IPS-NIHi11 (cell line): Measurements from ENCODE around the gene AHSG.
"Not testable (repeated sequence)": the region's sequence is repeated elsewhere in the genome, so short reads cannot be mapped to it uniquely, and the experiment has no call there.

Experiments used
- DNase-seq: peaks from one replicate; pipeline ENCODE4 v3.0.0; 2012; ENCODE audit warnings: mixed read lengths, low spot score

Gene AHSG, protein sequence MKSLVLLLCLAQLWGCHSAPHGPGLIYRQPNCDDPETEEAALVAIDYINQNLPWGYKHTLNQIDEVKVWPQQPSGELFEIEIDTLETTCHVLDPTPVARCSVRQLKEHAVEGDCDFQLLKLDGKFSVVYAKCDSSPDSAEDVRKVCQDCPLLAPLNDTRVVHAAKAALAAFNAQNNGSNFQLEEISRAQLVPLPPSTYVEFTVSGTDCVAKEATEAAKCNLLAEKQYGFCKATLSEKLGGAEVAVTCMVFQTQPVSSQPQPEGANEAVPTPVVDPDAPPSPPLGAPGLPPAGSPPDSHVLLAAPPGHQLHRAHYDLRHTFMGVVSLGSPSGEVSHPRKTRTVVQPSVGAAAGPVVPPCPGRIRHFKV

DNA sequence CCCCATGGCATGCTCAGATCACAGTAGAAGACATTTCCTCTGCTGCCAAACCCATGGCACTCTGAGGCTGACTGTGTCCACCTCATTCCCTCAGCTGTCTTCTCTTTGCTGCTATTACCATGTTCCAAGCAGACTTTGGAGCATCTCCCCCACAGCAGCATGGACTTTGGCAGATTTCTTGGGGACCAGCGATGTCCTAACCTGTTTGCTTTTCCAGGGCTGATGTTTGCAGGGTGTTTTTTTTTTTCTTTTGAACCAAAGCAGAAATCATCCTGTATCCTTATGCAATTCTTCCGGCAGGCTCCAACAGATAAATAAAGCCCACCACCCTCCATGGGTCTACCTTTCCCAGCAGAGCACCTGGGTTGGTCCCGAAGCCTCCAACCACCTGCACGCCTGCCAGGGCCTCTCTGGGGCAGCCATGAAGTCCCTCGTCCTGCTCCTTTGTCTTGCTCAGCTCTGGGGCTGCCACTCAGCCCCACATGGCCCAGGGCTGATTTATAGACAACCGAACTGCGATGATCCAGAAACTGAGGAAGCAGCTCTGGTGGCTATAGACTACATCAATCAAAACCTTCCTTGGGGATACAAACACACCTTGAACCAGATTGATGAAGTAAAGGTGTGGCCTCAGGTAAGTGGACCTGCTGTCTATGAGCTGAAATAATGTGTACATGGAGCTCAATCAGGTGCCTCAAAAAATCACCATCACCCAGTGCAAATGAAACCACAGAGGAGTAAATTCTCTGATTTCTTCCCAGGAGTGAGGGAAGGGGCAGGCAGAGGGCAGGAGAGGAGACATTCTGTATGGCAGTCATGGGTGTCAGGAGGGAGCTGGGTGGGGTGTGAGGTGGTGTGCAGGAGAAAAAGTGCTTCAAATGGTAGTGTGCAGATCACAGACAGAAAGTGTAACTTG, at the start of gene AHSG:
TSS of gene AHSG (plus strand) at position 340 of the 916 bp plus-strand sequence. CDS start at position 422, 82 bp downstream.
- no peak for DNase-seq

- DNase-seq: no peak
These were observed 48.3 kb upstream of the AHSG start for GRCh38 chr3:186564586-186564985.

GRCh38 chr3:186566772-186567071, 46.1 kb upstream of the AHSG start:
- DNase-seq: no peak

DNA sequence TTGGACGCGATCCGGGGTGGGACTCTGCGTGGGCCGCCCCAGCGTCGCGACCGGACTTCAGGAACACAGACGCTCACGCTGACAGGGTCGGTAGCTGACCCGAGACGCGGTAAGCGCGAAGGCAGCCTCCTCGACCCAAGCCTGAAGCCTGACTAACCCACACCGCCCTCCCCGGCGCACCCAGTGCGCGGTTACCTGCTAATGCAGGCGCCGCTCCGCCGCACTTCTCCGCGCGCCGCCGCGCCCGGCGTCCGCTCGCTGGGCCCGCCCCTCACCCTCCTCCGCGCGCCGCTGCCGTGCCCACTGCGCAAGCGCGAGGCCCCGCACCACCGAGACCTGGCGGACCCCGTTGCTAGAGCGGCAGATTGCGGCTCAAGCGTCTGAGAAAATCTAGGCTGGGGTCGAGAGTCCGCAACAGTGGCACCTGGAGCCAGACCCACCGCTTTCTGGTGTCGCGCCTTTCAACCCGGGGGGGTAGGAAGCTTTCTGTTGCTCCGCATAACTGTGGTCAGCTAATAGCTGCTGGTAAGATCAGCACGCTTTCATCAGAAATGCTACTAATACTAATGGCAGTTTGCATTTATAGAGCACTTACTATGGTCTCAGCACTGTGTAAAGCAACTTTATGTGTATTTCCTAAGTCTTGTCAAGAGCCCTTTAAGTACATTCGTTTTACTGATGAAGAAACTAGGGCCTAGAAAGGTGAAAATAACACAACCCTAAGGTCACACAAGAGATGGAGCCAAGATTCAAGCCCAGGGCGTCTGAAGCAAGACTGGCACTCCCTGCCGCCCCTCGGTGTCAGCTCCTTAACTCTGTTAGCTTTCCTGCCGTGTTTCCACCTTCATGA, 45.6 kb upstream of the AHSG start, which contains the start of gene TBCCD1:
TSS of gene TBCCD1 (minus strand) at position 268 of the 850 bp plus-strand sequence. CDS start 3,010 bp downstream, outside the sequence.
- DNase-seq: peak; percentile 92

- DNase-seq: not testable (repeated sequence)
These were observed 43.5 kb upstream of the AHSG start for GRCh38 chr3:186569361-186569760.

DNA sequence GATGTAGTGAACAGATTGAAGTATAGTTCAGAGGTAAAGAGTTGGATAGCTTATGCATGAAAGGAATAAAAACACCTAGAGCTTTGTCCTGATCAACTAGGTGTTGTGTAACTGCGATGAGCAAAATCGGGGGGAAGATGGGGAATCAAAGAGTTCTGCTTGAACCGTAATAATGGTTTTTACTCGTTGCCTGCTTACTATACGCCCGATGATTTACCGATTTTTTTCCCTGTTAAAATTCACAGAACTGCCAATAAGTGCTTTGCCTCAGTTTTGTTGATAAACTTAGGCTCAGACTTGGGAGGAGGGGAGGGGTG, 43.1 kb upstream of the AHSG start:
- DNase-seq: no peak

GRCh38 chr3:186570096-186570940, 42.5 kb upstream of the AHSG start, which contains the start of gene DNAJB11:
DNAJB11 (plus strand) TSS chr3:186570720; CDS start chr3:186570898, 178 bp downstream.
- peak; percentile 100 for DNase-seq

DNA sequence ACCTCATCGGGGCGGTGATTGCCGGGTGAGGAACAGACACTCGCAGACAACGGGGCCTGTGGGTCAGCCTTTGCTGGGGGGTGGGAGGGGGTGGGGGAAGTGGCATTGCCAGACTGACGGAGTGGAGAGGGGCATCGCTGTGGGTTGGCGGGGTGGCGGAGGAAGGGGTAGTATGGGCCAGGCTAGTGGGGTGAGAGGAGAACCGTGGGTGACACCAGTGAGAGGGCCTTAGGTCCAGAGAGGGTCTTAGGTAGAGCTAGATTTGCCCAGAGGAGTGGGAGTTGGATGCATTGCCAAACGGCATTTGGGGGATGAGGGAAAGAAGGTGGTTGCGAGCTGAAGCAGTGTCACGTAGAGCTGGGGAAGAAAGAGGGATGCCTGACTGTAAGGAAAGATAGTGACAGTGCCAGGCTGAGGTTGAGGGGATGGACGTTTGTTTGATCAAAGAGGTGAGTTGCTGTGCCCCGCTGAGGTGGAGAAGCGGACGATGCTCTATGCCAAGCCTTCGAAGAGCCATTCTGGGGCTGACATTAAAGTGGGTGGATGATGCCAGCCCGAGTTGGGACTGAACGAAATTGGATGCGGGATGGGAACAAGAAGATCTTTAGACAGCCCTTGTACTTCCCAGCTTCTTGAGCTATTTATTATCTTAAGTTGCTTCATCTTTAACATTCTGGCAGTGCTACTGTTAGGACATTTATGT, 41.8 kb upstream of the AHSG start:
- DNase-seq: no peak

DNA sequence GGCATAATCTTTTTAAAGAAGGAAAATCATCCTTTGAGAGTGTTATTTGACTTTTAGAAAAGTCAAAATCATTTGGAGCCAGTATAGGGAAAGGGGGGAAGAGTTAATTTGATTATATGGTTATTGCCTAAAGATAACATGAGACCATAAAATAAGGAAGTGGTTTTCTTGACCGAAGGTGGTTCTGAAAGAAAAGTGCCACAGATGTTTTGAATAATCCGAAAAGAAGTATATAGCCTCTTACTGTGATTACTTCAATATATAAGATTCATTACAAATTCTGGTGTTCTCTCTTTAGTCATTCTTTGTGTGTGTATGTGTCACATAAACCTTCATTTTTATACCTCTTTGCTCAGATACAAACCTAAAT, 41.2 kb upstream of the AHSG start:
- no peak for DNase-seq

GRCh38 chr3:186577521-186577920, 35.3 kb upstream of the AHSG start:
- DNase-seq: no peak

- no peak for DNase-seq
These were observed 32.1 kb upstream of the AHSG start for GRCh38 chr3:186580785-186581184.

GRCh38 chr3:186582541-186582940, 30.3 kb upstream of the AHSG start:
- DNase-seq: no peak

GRCh38 chr3:186583831-186584230, 29.0 kb upstream of the AHSG start:
- DNase-seq: no peak

- DNase-seq: not testable (repeated sequence)
These were observed 26.6 kb upstream of the AHSG start for GRCh38 chr3:186586245-186586644.

GRCh38 chr3:186587183-186587582, 25.7 kb upstream of the AHSG start:
- DNase-seq: no peak

DNA sequence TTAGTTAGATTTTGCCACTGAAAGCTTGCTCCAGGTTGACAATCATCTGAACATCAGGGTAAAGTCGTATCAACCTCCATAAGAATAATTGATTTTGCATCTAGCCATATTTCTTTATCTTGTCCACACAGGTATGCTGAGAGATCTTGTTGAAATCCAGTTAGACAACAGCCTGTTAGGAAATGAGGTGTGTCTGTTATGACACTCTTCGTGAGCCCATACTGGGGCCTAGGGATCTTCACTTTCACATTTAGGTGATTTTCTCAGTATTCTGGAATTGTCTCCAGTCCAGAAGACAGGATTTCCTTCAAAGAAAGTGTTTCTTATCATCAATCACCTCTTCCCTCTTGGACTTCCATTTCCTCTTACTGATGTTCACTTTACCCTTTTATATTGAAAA, 24.2 kb upstream of the AHSG start:
- no peak for DNase-seq

GRCh38 chr3:186589121-186589520, 23.7 kb upstream of the AHSG start:
- DNase-seq: no peak

DNA sequence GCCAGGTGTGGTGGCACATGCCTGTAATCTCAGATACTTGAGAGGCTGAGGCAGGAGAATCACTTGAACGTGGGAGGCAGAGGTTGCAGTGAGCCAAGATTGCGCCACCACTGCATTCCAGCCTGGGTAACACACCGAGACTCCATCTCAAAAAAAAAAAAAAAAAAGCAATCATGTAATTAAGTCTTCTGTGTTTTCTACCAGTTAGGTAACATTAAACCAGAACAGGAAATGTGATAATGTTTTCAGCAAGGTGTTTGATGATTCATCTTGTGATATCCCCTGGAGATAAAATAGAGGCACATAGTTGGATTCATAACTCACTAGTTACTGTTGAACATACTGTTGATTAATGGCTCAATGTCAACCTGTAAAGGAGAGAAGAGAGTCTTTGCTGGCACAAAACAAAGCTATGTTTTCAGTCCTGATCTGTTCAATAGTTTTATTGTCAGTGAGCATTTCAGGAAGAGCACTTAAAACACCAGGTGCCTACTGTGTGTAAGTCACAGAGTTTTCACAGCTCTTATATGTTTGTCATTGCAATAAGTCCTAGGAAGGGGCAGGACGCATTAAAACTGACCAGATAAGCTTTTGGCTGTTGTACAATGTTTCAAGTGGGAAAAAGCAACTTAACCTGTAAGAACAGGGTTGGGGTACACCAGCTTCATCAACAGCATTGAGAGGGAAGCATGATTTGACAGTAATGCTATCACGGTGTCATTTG, 22.8 kb upstream of the AHSG start:
- DNase-seq: no peak

GRCh38 chr3:186590580-186591295, 22.1 kb upstream of the AHSG start:
- no peak for DNase-seq
